Neural cell (in vitro differentiated cells): ENCODE measurements around the gene ITIH4.

ENCODE experiments used
- CTCF ChIP-seq: fragments of 450-650 bp; IDR thresholded peaks from 2 replicates; pipeline ENCODE4 v1.5.1; 2014; ENCODE audit warnings: antibody characterized with exemption, mild to moderate bottlenecking, moderate library complexity; ENCODE audit not compliant: poor library complexity, severe bottlenecking
- EP300 ChIP-seq: fragments of 450-650 bp; conservative IDR thresholded peaks from 2 replicates; pipeline ENCODE4 v1.6.1; 2014; ENCODE audit warnings: antibody characterized with exemption, mild to moderate bottlenecking, moderate library complexity; ENCODE audit not compliant: poor library complexity, severe bottlenecking
- EZH2 ChIP-seq: fragments of 200-600, 300-800 bp; shearing (Covaris generic), sonication (generic); IDR thresholded peaks from 2 replicates; pipeline ENCODE4 v1.6.1; 2014; ENCODE audit warnings: antibody characterized with exemption, low read length, borderline replicate concordance, mild to moderate bottlenecking; ENCODE audit not compliant: insufficient read depth, poor library complexity, severe bottlenecking
- MXI1 ChIP-seq: fragments of 450-650 bp; conservative IDR thresholded peaks from 2 replicates; pipeline ENCODE4 v1.6.1; 2014; ENCODE audit warnings: antibody characterized with exemption, mild to moderate bottlenecking; ENCODE audit not compliant: poor library complexity, severe bottlenecking
- POLR2AphosphoS5 ChIP-seq: IDR thresholded peaks from 2 replicates; pipeline ENCODE4 v1.6.1; 2012
- RAD21 ChIP-seq: fragments of 450-650 bp; conservative IDR thresholded peaks from 2 replicates; pipeline ENCODE4 v1.6.1; 2014; ENCODE audit warnings: antibody characterized with exemption, mild to moderate bottlenecking, moderate library complexity
- REST ChIP-seq: IDR thresholded peaks from 2 replicates; pipeline ENCODE4 v1.6.1; 2012; ENCODE audit warnings: borderline replicate concordance
- SMC3 ChIP-seq: fragments of 450-650 bp; conservative IDR thresholded peaks from 2 replicates; pipeline ENCODE4 v1.6.1; 2014; ENCODE audit warnings: antibody characterized with exemption, mild to moderate bottlenecking, moderate library complexity; ENCODE audit not compliant: poor library complexity
- TAF1 ChIP-seq: IDR thresholded peaks from 2 replicates; pipeline ENCODE4 v1.6.1; 2012; ENCODE audit warnings: low read depth

GRCh38 chr3:52841981-52842340 is 11.5 kb upstream of the ITIH4 start:
- TF ChIP-seq RAD21, result no peak
- TF ChIP-seq CTCF, result no peak
- no peak for TF ChIP-seq EZH2
- TF ChIP-seq REST, result no peak
- no peak for TF ChIP-seq MXI1
- TF ChIP-seq EP300, result no peak
- TF ChIP-seq POLR2AphosphoS5, result no peak
- no peak for TF ChIP-seq SMC3
- no peak for TF ChIP-seq TAF1
